ENCODE measurements around the gene IPO11.

The IPO11 gene

DNA sequence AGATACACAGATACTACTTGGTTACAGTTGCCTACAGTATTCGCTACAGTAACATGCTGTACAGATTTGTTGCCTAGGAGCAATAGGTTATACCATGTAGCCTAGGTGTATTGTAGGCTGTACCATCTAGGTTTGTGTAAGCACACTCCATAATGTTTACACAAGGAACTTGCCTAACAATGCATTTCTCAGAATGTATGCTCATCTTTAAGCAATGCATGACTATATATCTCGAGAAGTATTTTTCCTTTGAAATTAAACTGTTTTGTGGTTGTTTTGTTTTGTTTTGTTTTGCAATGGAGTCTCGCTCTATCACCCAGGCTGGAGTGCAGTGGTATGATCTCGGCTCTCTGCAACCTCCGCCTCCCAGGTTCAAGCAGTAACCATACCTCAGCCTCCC, 191.4 kb downstream of the IPO11 start:
- Histone ChIP-seq H3K4me2 (ENCODE audit: insufficient read depth, low read length, poor library complexity, severe bottlenecking) (no peak overlapping the region), H4K8ac (ENCODE audit: low read depth, low read length) (no peak overlapping the region), H3K27me3 (ENCODE audit: control insufficient read depth in 3 of 3, insufficient read depth in 3 of 3, low read depth in 1 of 3, low read length in 3 of 3) (no peaks in the 10 kb centered on the region), H3K79me1 (ENCODE audit: low read depth, low read length) (no peaks in the 10 kb centered on the region), H4K91ac (ENCODE audit: low read depth, low read length, poor library complexity) (no peak overlapping the region), H3K36me3 (replicated peaks in 1 of 2; ENCODE audit: control insufficient read depth in 2 of 2, insufficient read depth in 2 of 2, low read length in 2 of 2) (peaks cover 0 to 22% of the 10 kb centered on the region in 2 donors), H3K23ac (ENCODE audit: low read depth, low read length, poor library complexity) (no peak overlapping the region), H2BK15ac (ENCODE audit: low read length) (no peak overlapping the region), H3K27ac (replicated peaks; ENCODE audit: low read length) (no peak overlapping the region), H3K4me1 (ENCODE audit: control insufficient read depth in 2 of 2, insufficient read depth in 1 of 2, low read depth in 1 of 2, low read length in 2 of 2) (no peaks in the 10 kb centered on the region), H3K9ac (ENCODE audit: low read depth, low read length, poor library complexity) (no peak overlapping the region), H2BK120ac (ENCODE audit: low read depth, low read length) (no peak overlapping the region), H3K18ac (ENCODE audit: low read length) (no peak overlapping the region), H3K14ac (ENCODE audit: low read length) (no peak overlapping the region), H3K9me3 (replicated peaks in 1 of 2; ENCODE audit: control insufficient read depth in 2 of 2, insufficient read depth in 1 of 2, low read depth in 1 of 2, low read length in 2 of 2) (no peaks in the 10 kb centered on the region), H2AK5ac (ENCODE audit: low read depth, low read length) (no peak overlapping the region), H2BK5ac (ENCODE audit: low read length) (no peak overlapping the region), H2AFZ (ENCODE audit: low read length) (no peak overlapping the region), H3K4me3 (ENCODE audit: low read length in 2 of 2) (no peak overlapping the region), H3K4ac (ENCODE audit: low read length) (no peak overlapping the region), H2BK12ac (ENCODE audit: low read length) (no peak overlapping the region)
- DNase-seq (ENCODE audit: low spot score), result no peak
- WGBS, 2 donors (ENCODE audit: extremely low coverage in 2 of 2, insufficient read length in 2 of 2, insufficient replicate concordance in 1 of 2), result no CpG with 5 or more reads among the region's 5 CpGs

DNA sequence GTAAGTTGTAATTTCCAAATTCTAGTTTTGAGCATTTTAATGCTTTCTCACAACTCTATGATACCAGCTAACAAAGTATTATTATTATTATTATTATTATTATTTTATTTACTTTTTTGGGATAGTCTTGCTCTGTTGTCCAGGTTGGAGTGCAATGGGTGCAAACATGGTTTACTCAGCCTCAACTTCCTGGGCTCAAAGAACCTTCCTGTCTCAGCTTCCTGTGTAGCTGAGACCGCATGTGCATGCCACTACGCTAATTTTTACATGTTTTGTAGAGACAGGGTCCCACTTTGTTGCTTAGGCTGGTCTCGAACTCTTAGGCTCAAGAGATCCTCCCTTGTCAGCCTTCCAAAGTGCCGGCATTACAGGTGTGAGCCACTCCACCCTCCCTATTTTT, 193.1 kb downstream of the IPO11 start:
- Histone ChIP-seq H3K9me3 (replicated peaks in 1 of 2; ENCODE audit: control insufficient read depth in 2 of 2, insufficient read depth in 1 of 2, low read depth in 1 of 2, low read length in 2 of 2) (no peaks in the 10 kb centered on the region), H3K27ac (replicated peaks; ENCODE audit: low read length) (no peak overlapping the region), H3K36me3 (replicated peaks in 1 of 2; ENCODE audit: control insufficient read depth in 2 of 2, insufficient read depth in 2 of 2, low read length in 2 of 2) (peaks cover 0 to 28% of the 10 kb centered on the region in 2 donors), H3K4me2 (ENCODE audit: insufficient read depth, low read length, poor library complexity, severe bottlenecking) (no peak overlapping the region), H2BK15ac (ENCODE audit: low read length) (no peak overlapping the region), H3K14ac (ENCODE audit: low read length) (no peak overlapping the region), H3K4ac (ENCODE audit: low read length) (no peak overlapping the region), H3K4me1 (ENCODE audit: control insufficient read depth in 2 of 2, insufficient read depth in 1 of 2, low read depth in 1 of 2, low read length in 2 of 2) (no peaks in the 10 kb centered on the region), H2AK5ac (ENCODE audit: low read depth, low read length) (no peak overlapping the region), H4K91ac (ENCODE audit: low read depth, low read length, poor library complexity) (no peak overlapping the region), H2BK5ac (ENCODE audit: low read length) (no peak overlapping the region), H3K79me1 (ENCODE audit: low read depth, low read length) (no peaks in the 10 kb centered on the region), H3K27me3 (ENCODE audit: control insufficient read depth in 3 of 3, insufficient read depth in 3 of 3, low read depth in 1 of 3, low read length in 3 of 3) (no peaks in the 10 kb centered on the region), H3K23ac (ENCODE audit: low read depth, low read length, poor library complexity) (no peak overlapping the region), H2BK12ac (ENCODE audit: low read length) (no peak overlapping the region), H2AFZ (ENCODE audit: low read length) (no peak overlapping the region), H2BK120ac (ENCODE audit: low read depth, low read length) (no peak overlapping the region), H4K8ac (ENCODE audit: low read depth, low read length) (no peak overlapping the region), H3K9ac (ENCODE audit: low read depth, low read length, poor library complexity) (no peak overlapping the region), H3K4me3 (ENCODE audit: low read length in 2 of 2) (no peak overlapping the region), H3K18ac (ENCODE audit: low read length) (no peak overlapping the region)
- WGBS, 2 donors (ENCODE audit: extremely low coverage in 2 of 2, insufficient read length in 2 of 2, insufficient replicate concordance in 1 of 2), result no CpG with 5 or more reads among the region's 4 CpGs
- DNase-seq (ENCODE audit: low spot score), result no peak

GRCh38 chr5:62606878-62607277, 194.3 kb downstream of the IPO11 start:
- Histone ChIP-seq H2BK15ac (ENCODE audit: low read length) (no peak overlapping the region), H3K9ac (ENCODE audit: low read depth, low read length, poor library complexity) (no peak overlapping the region), H4K91ac (ENCODE audit: low read depth, low read length, poor library complexity) (no peak overlapping the region), H3K18ac (ENCODE audit: low read length) (no peak overlapping the region), H2AFZ (ENCODE audit: low read length) (no peak overlapping the region), H3K27me3 (ENCODE audit: control insufficient read depth in 3 of 3, insufficient read depth in 3 of 3, low read depth in 1 of 3, low read length in 3 of 3) (no peaks in the 10 kb centered on the region), H3K79me1 (ENCODE audit: low read depth, low read length) (no peaks in the 10 kb centered on the region), H2BK12ac (ENCODE audit: low read length) (no peak overlapping the region), H3K14ac (ENCODE audit: low read length) (no peak overlapping the region), H4K8ac (ENCODE audit: low read depth, low read length) (no peak overlapping the region), H3K23ac (ENCODE audit: low read depth, low read length, poor library complexity) (no peak overlapping the region), H3K4me2 (ENCODE audit: insufficient read depth, low read length, poor library complexity, severe bottlenecking) (no peak overlapping the region), H2BK5ac (ENCODE audit: low read length) (no peak overlapping the region), H2AK5ac (ENCODE audit: low read depth, low read length) (no peak overlapping the region), H3K4me3 (ENCODE audit: low read length in 2 of 2) (no peak overlapping the region), H3K36me3 (replicated peaks in 1 of 2; ENCODE audit: control insufficient read depth in 2 of 2, insufficient read depth in 2 of 2, low read length in 2 of 2) (peaks cover 0 to 27% of the 10 kb centered on the region in 2 donors), H2BK120ac (ENCODE audit: low read depth, low read length) (no peak overlapping the region), H3K27ac (replicated peaks; ENCODE audit: low read length) (no peak overlapping the region), H3K4me1 (ENCODE audit: control insufficient read depth in 2 of 2, insufficient read depth in 1 of 2, low read depth in 1 of 2, low read length in 2 of 2) (no peaks in the 10 kb centered on the region), H3K4ac (ENCODE audit: low read length) (no peak overlapping the region), H3K9me3 (replicated peaks in 1 of 2; ENCODE audit: control insufficient read depth in 2 of 2, insufficient read depth in 1 of 2, low read depth in 1 of 2, low read length in 2 of 2) (no peaks in the 10 kb centered on the region)
- no peak for DNase-seq (ENCODE audit: low spot score)
- WGBS, 2 donors (ENCODE audit: extremely low coverage in 2 of 2, insufficient read length in 2 of 2, insufficient replicate concordance in 1 of 2), result no CpG with 5 or more reads among the region's 1 CpG

- Histone ChIP-seq H2BK5ac (ENCODE audit: low read length) (no peak overlapping the region), H3K4ac (ENCODE audit: low read length) (no peak overlapping the region), H3K36me3 (replicated peaks in 1 of 2; ENCODE audit: control insufficient read depth in 2 of 2, insufficient read depth in 2 of 2, low read length in 2 of 2) (peaks cover 0 to 27% of the 10 kb centered on the region in 2 donors), H3K4me3 (ENCODE audit: low read length in 2 of 2) (no peak overlapping the region), H3K4me1 (ENCODE audit: control insufficient read depth in 2 of 2, insufficient read depth in 1 of 2, low read depth in 1 of 2, low read length in 2 of 2) (no peaks in the 10 kb centered on the region), H2AK5ac (ENCODE audit: low read depth, low read length) (no peak overlapping the region), H3K18ac (ENCODE audit: low read length) (no peak overlapping the region), H2BK120ac (ENCODE audit: low read depth, low read length) (no peak overlapping the region), H3K27me3 (ENCODE audit: control insufficient read depth in 3 of 3, insufficient read depth in 3 of 3, low read depth in 1 of 3, low read length in 3 of 3) (no peaks in the 10 kb centered on the region), H2AFZ (ENCODE audit: low read length) (no peak overlapping the region), H3K23ac (ENCODE audit: low read depth, low read length, poor library complexity) (no peak overlapping the region), H3K9ac (ENCODE audit: low read depth, low read length, poor library complexity) (no peak overlapping the region), H3K14ac (ENCODE audit: low read length) (no peak overlapping the region), H3K4me2 (ENCODE audit: insufficient read depth, low read length, poor library complexity, severe bottlenecking) (no peak overlapping the region), H4K91ac (ENCODE audit: low read depth, low read length, poor library complexity) (no peak overlapping the region), H4K8ac (ENCODE audit: low read depth, low read length) (no peak overlapping the region), H3K9me3 (replicated peaks in 1 of 2; ENCODE audit: control insufficient read depth in 2 of 2, insufficient read depth in 1 of 2, low read depth in 1 of 2, low read length in 2 of 2) (no peaks in the 10 kb centered on the region), H3K79me1 (ENCODE audit: low read depth, low read length) (no peaks in the 10 kb centered on the region), H2BK15ac (ENCODE audit: low read length) (no peak overlapping the region), H2BK12ac (ENCODE audit: low read length) (no peak overlapping the region), H3K27ac (replicated peaks; ENCODE audit: low read length) (no peak overlapping the region)
- DNase-seq (ENCODE audit: low spot score), result no peak
- WGBS, 2 donors (ENCODE audit: extremely low coverage in 2 of 2, insufficient read length in 2 of 2, insufficient replicate concordance in 1 of 2), result no CpG with 5 or more reads among the region's 4 CpGs
Observed at GRCh38 chr5:62607615-62608014, 195.1 kb downstream of the IPO11 start.
